Measurements from ENCODE around the gene HRH1.
"Not testable (repeated sequence)": the region's sequence is repeated elsewhere in the genome, so short reads cannot be mapped to it uniquely, and the experiment has no call there.

Gene HRH1, protein sequence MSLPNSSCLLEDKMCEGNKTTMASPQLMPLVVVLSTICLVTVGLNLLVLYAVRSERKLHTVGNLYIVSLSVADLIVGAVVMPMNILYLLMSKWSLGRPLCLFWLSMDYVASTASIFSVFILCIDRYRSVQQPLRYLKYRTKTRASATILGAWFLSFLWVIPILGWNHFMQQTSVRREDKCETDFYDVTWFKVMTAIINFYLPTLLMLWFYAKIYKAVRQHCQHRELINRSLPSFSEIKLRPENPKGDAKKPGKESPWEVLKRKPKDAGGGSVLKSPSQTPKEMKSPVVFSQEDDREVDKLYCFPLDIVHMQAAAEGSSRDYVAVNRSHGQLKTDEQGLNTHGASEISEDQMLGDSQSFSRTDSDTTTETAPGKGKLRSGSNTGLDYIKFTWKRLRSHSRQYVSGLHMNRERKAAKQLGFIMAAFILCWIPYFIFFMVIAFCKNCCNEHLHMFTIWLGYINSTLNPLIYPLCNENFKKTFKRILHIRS

DNA sequence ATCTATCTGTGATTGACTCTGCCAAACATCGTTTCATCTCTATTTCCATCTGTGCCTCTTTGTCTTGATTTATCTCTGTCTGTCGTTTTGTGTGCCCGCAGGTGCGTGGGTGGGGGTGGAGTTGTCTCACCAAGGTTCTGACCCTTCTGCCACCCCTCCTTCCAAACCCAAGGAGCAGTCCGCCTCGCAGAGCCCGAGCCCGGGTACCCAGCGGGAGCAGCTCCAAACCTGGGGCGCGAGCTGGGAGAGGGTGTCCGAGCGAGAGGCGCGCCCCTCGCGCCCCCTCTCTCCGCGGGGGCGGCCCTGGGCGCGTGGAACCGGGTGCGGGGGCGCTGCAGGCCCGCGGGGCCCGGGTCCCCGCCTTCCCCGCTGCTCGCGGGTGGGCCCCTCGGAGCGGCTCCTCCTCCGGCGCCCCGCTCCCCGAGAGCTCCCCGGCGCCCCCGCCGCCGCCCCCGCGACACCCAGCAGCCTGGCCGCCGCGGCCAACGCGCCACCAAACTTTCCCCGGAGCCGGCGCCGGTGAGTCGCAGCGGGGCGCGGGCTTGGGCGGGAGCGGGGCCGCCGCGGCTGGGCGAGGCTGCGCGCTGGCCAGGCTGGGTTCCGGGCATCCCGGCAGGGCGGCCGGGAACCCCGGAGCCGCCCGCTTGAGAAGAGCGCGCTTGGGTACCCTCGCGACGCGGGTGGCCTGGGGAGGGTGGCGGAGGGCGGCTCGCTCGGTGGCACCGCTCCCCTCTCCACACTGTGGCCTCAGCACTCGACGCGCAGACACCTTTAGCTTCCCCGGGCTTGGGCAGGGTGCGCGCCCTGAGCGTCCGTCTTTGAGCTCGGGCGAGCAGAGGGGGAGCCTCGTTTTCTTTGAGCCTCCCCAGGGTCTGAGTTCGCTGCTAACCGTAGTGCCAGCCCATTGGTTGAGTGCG lies at the start of gene HRH1:
HRH1 (plus strand) TSS at position 458 of the 917 bp plus-strand sequence. CDS start 104,545 bp downstream, outside the sequence.
- H3K27me3 ChIP-seq (ENCODE audit: low read depth) = peaks cover 56% of the 10 kb centered on the region
- no peak within 1 kb of the TSS for H3K4me3 ChIP-seq
- in situ Hi-C loops (cut with MboI; ENCODE audit: low sequenced_read_pairs) = no loop called here
- H3K4me1 ChIP-seq = no peaks in the 10 kb centered on the region
- H3K36me3 ChIP-seq (replicated peaks) = no peaks in the 10 kb centered on the region
- H3K9me3 ChIP-seq = no peaks in the 10 kb centered on the region
- no peak for DNase-seq (ENCODE audit: low spot score in 2 of 2)

GRCh38 chr3:11113316-11113715 lies 41.0 kb upstream of the HRH1 start:
- DNase-seq (ENCODE audit: low spot score in 2 of 2); H3K9me3 ChIP-seq; H3K4me1 ChIP-seq; H3K4me3 ChIP-seq; H3K36me3 ChIP-seq (replicated peaks); H3K27me3 ChIP-seq (ENCODE audit: low read depth); in situ Hi-C loops (cut with MboI; ENCODE audit: low sequenced_read_pairs): not testable (repeated sequence)

- Histone ChIP-seq H3K4me3 (no peak overlapping the region), H3K27me3 (ENCODE audit: low read depth) (no peaks in the 10 kb centered on the region), H3K36me3 (replicated peaks) (no peaks in the 10 kb centered on the region), H3K4me1 (no peaks in the 10 kb centered on the region), H3K9me3 (no peaks in the 10 kb centered on the region)
- DNase-seq (ENCODE audit: low spot score in 2 of 2) = no peak
- in situ Hi-C loops (cut with MboI; ENCODE audit: low sequenced_read_pairs) = no loop called here
Measured at GRCh38 chr3:11115548-11115947, 38.7 kb upstream of the HRH1 start.

GRCh38 chr3:11116336-11117059 lies 37.8 kb upstream of the HRH1 start:
- DNase-seq (ENCODE audit: low spot score in 2 of 2) = no peak
- no peak overlapping the region for H3K4me3 ChIP-seq
- H3K4me1 ChIP-seq = no peaks in the 10 kb centered on the region
- H3K36me3 ChIP-seq (replicated peaks) = no peaks in the 10 kb centered on the region
- in situ Hi-C loops (cut with MboI; ENCODE audit: low sequenced_read_pairs) = no loop called here
- no peaks in the 10 kb centered on the region for H3K27me3 ChIP-seq (ENCODE audit: low read depth)
- no peaks in the 10 kb centered on the region for H3K9me3 ChIP-seq

- no peak for DNase-seq (ENCODE audit: low spot score in 2 of 2)
- Histone ChIP-seq H3K4me1 (no peaks in the 10 kb centered on the region), H3K27me3 (ENCODE audit: low read depth) (no peaks in the 10 kb centered on the region), H3K4me3 (no peak overlapping the region), H3K9me3 (no peaks in the 10 kb centered on the region), H3K36me3 (replicated peaks) (no peaks in the 10 kb centered on the region)
- in situ Hi-C loops (cut with MboI; ENCODE audit: low sequenced_read_pairs) = no loop called here
Measured at GRCh38 chr3:11117591-11117990, 36.7 kb upstream of the HRH1 start.

DNA sequence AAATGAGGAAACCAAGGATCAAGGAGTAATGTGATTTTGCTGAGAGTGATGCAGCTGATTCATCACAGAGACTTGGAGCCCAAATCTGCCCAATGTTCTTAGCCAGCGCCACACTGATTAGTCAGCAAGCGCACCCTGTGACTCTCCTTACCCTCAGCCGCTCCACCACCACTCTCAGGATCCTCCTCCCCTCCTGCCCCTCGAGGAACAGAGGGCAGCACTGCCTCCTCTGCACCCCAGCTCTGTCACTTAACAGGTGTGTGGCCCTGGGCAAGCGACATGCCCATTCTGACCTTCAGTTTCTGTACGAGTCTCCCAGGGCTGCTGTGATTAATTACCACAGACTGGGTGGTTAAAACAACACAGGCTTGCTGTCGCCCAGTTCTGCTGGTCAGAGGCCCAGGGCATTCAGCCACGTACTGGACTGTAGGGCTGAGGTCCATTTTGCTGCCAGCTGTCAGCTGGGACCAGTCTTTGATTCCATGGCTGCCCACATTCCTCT lies 36.1 kb upstream of the HRH1 start:
- no peaks in the 10 kb centered on the region for H3K36me3 ChIP-seq (replicated peaks)
- DNase-seq (ENCODE audit: low spot score in 2 of 2) = no peak
- in situ Hi-C loops (cut with MboI; ENCODE audit: low sequenced_read_pairs) = no loop called here
- no peaks in the 10 kb centered on the region for H3K27me3 ChIP-seq (ENCODE audit: low read depth)
- no peaks in the 10 kb centered on the region for H3K4me1 ChIP-seq
- H3K4me3 ChIP-seq = no peak overlapping the region
- H3K9me3 ChIP-seq = no peaks in the 10 kb centered on the region

DNA sequence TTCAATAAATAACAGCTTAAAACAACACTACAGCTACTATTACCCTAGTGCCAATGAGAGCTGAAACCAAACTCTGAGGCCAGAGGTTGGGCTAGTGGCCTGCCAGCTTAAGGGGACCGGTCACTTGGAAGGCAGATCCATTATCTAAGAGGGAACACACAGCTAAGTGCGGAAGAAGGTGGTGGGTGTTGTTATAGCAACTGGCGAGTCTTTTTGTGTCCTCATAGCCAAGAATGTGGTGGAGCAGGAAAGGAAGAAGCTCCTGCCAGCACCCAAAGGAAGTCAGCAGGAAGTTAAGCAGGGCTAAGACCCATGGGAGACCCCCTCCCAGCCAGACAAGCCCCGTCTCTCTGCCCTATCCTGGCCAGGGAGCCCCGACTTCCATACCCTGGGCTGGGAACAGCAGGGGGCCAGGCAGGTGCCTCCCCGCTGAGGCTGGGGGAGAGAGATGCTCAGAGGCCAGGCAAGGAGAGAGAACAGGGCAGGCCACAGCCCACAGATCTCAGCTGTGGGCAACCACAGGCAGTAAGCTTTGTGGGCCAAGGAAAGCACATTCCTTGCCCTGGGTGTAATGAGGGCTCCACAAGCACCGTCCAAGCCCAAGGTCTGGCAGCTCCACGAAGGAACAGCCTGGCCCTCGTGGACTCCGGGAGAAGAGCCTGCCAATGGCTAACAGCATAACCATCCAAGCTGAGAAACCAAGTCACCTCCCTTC lies 34.0 kb upstream of the HRH1 start:
- in situ Hi-C loops (cut with MboI; ENCODE audit: low sequenced_read_pairs) = no loop called here
- no peaks in the 10 kb centered on the region for H3K36me3 ChIP-seq (replicated peaks)
- no peaks in the 10 kb centered on the region for H3K27me3 ChIP-seq (ENCODE audit: low read depth)
- no peaks in the 10 kb centered on the region for H3K9me3 ChIP-seq
- no peak overlapping the region for H3K4me3 ChIP-seq
- no peak for DNase-seq (ENCODE audit: low spot score in 2 of 2)
- H3K4me1 ChIP-seq = no peaks in the 10 kb centered on the region

GRCh38 chr3:11126653-11127052 lies 27.6 kb upstream of the HRH1 start:
- no peaks in the 10 kb centered on the region for H3K36me3 ChIP-seq (replicated peaks)
- no peaks in the 10 kb centered on the region for H3K9me3 ChIP-seq
- no peaks in the 10 kb centered on the region for H3K4me1 ChIP-seq
- no peak overlapping the region for H3K4me3 ChIP-seq
- DNase-seq (ENCODE audit: low spot score in 2 of 2) = no peak
- in situ Hi-C loops (cut with MboI; ENCODE audit: low sequenced_read_pairs) = no loop called here
- no peaks in the 10 kb centered on the region for H3K27me3 ChIP-seq (ENCODE audit: low read depth)

GRCh38 chr3:11128682-11129632 lies 25.3 kb upstream of the HRH1 start:
- no peaks in the 10 kb centered on the region for H3K9me3 ChIP-seq
- no peak overlapping the region for H3K4me3 ChIP-seq
- H3K36me3 ChIP-seq (replicated peaks) = no peaks in the 10 kb centered on the region
- H3K4me1 ChIP-seq = no peaks in the 10 kb centered on the region
- no peaks in the 10 kb centered on the region for H3K27me3 ChIP-seq (ENCODE audit: low read depth)
- DNase-seq (ENCODE audit: low spot score in 2 of 2) = no peak
- in situ Hi-C loops (cut with MboI; ENCODE audit: low sequenced_read_pairs) = no loop called here

- Histone ChIP-seq H3K9me3 (no peaks in the 10 kb centered on the region), H3K27me3 (ENCODE audit: low read depth) (no peaks in the 10 kb centered on the region), H3K4me1 (no peaks in the 10 kb centered on the region), H3K4me3 (no peak overlapping the region), H3K36me3 (replicated peaks) (no peaks in the 10 kb centered on the region)
- DNase-seq (ENCODE audit: low spot score in 2 of 2) = no peak
- in situ Hi-C loops (cut with MboI; ENCODE audit: low sequenced_read_pairs) = no loop called here
Measured at GRCh38 chr3:11130385-11130784, 23.9 kb upstream of the HRH1 start.

GRCh38 chr3:11131371-11131770 lies 22.9 kb upstream of the HRH1 start:
- DNase-seq (ENCODE audit: low spot score in 2 of 2) = no peak
- H3K4me1 ChIP-seq = no peaks in the 10 kb centered on the region
- no peaks in the 10 kb centered on the region for H3K9me3 ChIP-seq
- H3K36me3 ChIP-seq (replicated peaks) = no peaks in the 10 kb centered on the region
- no peaks in the 10 kb centered on the region for H3K27me3 ChIP-seq (ENCODE audit: low read depth)
- in situ Hi-C loops (cut with MboI; ENCODE audit: low sequenced_read_pairs) = no loop called here
- H3K4me3 ChIP-seq = no peak overlapping the region

- H3K36me3 ChIP-seq (replicated peaks); H3K4me1 ChIP-seq; DNase-seq (ENCODE audit: low spot score in 2 of 2); in situ Hi-C loops (cut with MboI; ENCODE audit: low sequenced_read_pairs); H3K4me3 ChIP-seq; H3K27me3 ChIP-seq (ENCODE audit: low read depth); H3K9me3 ChIP-seq: not testable (repeated sequence)
Measured at GRCh38 chr3:11131886-11132285, 22.4 kb upstream of the HRH1 start.
